ENCODE data around the gene HIF3A.

DNA sequence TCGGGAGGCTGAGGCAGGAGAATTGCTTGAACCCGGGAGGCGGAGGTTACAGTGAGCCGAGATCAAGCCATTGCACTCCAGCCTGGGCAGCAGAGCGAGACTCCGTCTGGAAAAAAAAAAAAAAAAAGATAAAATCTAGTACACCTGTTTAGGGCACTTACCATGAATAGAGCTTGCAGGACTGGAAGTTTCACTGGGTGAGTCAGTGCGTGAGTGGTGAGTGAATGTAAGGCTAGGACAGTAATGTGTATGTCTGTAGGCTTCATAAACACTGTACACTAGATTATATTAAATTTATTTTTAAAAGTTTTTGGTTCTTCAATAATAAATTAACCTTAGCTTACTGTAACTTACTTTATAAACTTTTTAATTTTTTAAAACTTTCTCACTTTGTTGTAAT is 73.0 kb downstream of the HIF3A start:
- TF ChIP-seq YY1 (IDR thresholded peaks at IDR 0.05; ENCODE audit: insufficient read depth, insufficient read length) (no peak), ZNF274 (IDR thresholded peaks at IDR 0.05; ENCODE audit: low read depth, low read length) (no peak), SUZ12 (IDR thresholded peaks at IDR 0.05; ENCODE audit: extremely low read depth, insufficient read depth, insufficient read length) (no peak)
